Measurements from ENCODE around the gene ANO7.

DNA sequence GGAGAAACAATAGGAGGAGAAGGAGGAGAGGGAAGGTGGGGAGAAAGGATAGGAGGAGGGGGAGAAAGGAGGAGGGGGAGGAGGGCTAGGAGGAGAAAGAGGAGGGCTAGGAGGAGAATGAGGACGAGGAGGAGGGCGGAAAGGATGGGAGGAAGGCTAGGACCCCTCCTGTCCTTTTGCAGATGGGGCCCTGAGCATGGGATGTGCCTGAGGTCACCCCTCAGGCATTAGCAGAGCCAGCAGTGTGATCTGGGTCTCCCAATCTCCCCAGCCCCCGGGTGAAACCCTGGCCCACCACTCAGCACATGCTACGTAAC is 601 bp upstream of the ANO7 start:
- no peak for TF ChIP-seq POLR2A (IDR thresholded peaks at IDR 0.05; ENCODE audit: borderline replicate concordance, extremely low read depth, insufficient read depth, insufficient read length)
- TF ChIP-seq, protein P1, sequence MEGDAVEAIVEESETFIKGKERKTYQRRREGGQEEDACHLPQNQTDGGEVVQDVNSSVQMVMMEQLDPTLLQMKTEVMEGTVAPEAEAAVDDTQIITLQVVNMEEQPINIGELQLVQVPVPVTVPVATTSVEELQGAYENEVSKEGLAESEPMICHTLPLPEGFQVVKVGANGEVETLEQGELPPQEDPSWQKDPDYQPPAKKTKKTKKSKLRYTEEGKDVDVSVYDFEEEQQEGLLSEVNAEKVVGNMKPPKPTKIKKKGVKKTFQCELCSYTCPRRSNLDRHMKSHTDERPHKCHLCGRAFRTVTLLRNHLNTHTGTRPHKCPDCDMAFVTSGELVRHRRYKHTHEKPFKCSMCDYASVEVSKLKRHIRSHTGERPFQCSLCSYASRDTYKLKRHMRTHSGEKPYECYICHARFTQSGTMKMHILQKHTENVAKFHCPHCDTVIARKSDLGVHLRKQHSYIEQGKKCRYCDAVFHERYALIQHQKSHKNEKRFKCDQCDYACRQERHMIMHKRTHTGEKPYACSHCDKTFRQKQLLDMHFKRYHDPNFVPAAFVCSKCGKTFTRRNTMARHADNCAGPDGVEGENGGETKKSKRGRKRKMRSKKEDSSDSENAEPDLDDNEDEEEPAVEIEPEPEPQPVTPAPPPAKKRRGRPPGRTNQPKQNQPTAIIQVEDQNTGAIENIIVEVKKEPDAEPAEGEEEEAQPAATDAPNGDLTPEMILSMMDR (IDR thresholded peaks at IDR 0.05 in 2 of 3, conservative IDR thresholded peaks at IDR 0.05 in 1 of 3; ENCODE audit: borderline replicate concordance in 1 of 3, insufficient read depth in 1 of 3, low read depth in 2 of 3, low read length in 2 of 3), result no peak
- TF ChIP-seq, protein P2, sequence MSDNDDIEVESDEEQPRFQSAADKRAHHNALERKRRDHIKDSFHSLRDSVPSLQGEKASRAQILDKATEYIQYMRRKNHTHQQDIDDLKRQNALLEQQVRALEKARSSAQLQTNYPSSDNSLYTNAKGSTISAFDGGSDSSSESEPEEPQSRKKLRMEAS (IDR thresholded peaks at IDR 0.05), result no peak
- TF ChIP-seq, protein P3, sequence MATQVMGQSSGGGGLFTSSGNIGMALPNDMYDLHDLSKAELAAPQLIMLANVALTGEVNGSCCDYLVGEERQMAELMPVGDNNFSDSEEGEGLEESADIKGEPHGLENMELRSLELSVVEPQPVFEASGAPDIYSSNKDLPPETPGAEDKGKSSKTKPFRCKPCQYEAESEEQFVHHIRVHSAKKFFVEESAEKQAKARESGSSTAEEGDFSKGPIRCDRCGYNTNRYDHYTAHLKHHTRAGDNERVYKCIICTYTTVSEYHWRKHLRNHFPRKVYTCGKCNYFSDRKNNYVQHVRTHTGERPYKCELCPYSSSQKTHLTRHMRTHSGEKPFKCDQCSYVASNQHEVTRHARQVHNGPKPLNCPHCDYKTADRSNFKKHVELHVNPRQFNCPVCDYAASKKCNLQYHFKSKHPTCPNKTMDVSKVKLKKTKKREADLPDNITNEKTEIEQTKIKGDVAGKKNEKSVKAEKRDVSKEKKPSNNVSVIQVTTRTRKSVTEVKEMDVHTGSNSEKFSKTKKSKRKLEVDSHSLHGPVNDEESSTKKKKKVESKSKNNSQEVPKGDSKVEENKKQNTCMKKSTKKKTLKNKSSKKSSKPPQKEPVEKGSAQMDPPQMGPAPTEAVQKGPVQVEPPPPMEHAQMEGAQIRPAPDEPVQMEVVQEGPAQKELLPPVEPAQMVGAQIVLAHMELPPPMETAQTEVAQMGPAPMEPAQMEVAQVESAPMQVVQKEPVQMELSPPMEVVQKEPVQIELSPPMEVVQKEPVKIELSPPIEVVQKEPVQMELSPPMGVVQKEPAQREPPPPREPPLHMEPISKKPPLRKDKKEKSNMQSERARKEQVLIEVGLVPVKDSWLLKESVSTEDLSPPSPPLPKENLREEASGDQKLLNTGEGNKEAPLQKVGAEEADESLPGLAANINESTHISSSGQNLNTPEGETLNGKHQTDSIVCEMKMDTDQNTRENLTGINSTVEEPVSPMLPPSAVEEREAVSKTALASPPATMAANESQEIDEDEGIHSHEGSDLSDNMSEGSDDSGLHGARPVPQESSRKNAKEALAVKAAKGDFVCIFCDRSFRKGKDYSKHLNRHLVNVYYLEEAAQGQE (IDR thresholded peaks at IDR 0.05; ENCODE audit: low read depth), result no peak
- no peak for TF ChIP-seq POLR2AphosphoS5 (IDR thresholded peaks at IDR 0.05; ENCODE audit: low read depth, low read length)
- TF ChIP-seq SIN3A (IDR thresholded peaks at IDR 0.05; ENCODE audit: low read depth), result no peak
- no peak for TF ChIP-seq ELF1 (IDR thresholded peaks at IDR 0.05; ENCODE audit: borderline replicate concordance, low read depth)
- TF ChIP-seq RAD21 (IDR thresholded peaks at IDR 0.05; ENCODE audit: low read depth), result no peak
- no peak for TF ChIP-seq EZH2 (IDR thresholded peaks at IDR 0.05)
- no peak for TF ChIP-seq FOSL1 (IDR thresholded peaks at IDR 0.05; ENCODE audit: low read depth)
- no peak for TF ChIP-seq YY1 (IDR thresholded peaks at IDR 0.05; ENCODE audit: extremely low read depth, insufficient replicate concordance, low read depth, low read length)
- TF ChIP-seq EZH2phosphoT487 (IDR thresholded peaks at IDR 0.05; ENCODE audit: borderline replicate concordance), result no peak
